GM12878 (cell line): Measurements from ENCODE around the gene CYP24A1.

Experiments used
- ELK1 ChIP-seq: IDR thresholded peaks from 2 replicates; pipeline ENCODE4 v1.6.1; 2012; ENCODE audit warnings: low read depth, low read length, improper control_type of control experiment
- POLR2A ChIP-seq: IDR thresholded peaks from 2 replicates; pipeline ENCODE4 v1.6.1; 2011; ENCODE audit warnings: low read depth, mild to moderate bottlenecking, low read length

GRCh38 chr20:54179946-54180345, 6.2 kb upstream of the CYP24A1 start:
- TF ChIP-seq POLR2A (no peak), ELK1 (no peak)
